ENCODE data around the gene HOXA6. TPM values are rescaled to one million over a fixed set of nuclear protein-coding genes. Genes with fewer than 3 reads are reported as not detected.
A peak's percentile ranks its signal among the peaks of the same experiment; 100 is the strongest.

The HOXA6 gene
- total RNA-seq (2014; rRNA removed; shearing (Covaris generic)) = 3.7 TPM in 1 of 2 replicates, not detected in the other

GRCh38 chr7:27147199-27148030 lies at the start of gene HOXA6:
HOXA6 (minus strand) TSS chr7:27147774; CDS start chr7:27147749, 25 bp downstream.
- no peak for DNase-seq (ENCODE audit: low read depth)

GRCh38 chr7:27196287-27196767 lies 48.8 kb upstream of the HOXA6 start:
- DNase-seq (ENCODE audit: low read depth) = peak; percentile 70

- DNase-seq (ENCODE audit: low read depth) = no peak
These were observed 47.3 kb upstream of the HOXA6 start for GRCh38 chr7:27194686-27195379.

GRCh38 chr7:27194002-27194352 lies 46.4 kb upstream of the HOXA6 start:
- DNase-seq (ENCODE audit: low read depth) = no peak

GRCh38 chr7:27193335-27194001 lies 45.9 kb upstream of the HOXA6 start:
- DNase-seq (ENCODE audit: low read depth) = no peak

- no peak for DNase-seq (ENCODE audit: low read depth)
These were observed 45.2 kb upstream of the HOXA6 start for GRCh38 chr7:27192546-27193334.

GRCh38 chr7:27191833-27192545 lies 44.4 kb upstream of the HOXA6 start:
- no peak for DNase-seq (ENCODE audit: low read depth)

- DNase-seq (ENCODE audit: low read depth) = no peak
These were observed 43.7 kb upstream of the HOXA6 start for GRCh38 chr7:27191161-27191731.

- DNase-seq (ENCODE audit: low read depth) = no peak
These were observed 42.6 kb upstream of the HOXA6 start for GRCh38 chr7:27189997-27190748.

- no peak for DNase-seq (ENCODE audit: low read depth)
These were observed 41.9 kb upstream of the HOXA6 start for GRCh38 chr7:27189295-27189996.

- no peak for DNase-seq (ENCODE audit: low read depth)
These were observed 41.1 kb upstream of the HOXA6 start for GRCh38 chr7:27188386-27189294.

- DNase-seq (ENCODE audit: low read depth) = no peak
These were observed 40.2 kb upstream of the HOXA6 start for GRCh38 chr7:27187475-27188385.

GRCh38 chr7:27186668-27187474 lies 39.3 kb upstream of the HOXA6 start:
- DNase-seq (ENCODE audit: low read depth) = no peak

- no peak for DNase-seq (ENCODE audit: low read depth)
These were observed 38.5 kb upstream of the HOXA6 start for GRCh38 chr7:27185854-27186667.
